GM18511 (cell line): ENCODE results near the gene AKAP1.

Source experiments
- ATAC-seq: cut with Tn5 transposase; IDR thresholded peaks from one replicate; pipeline ENCODE4 v1.9.1; 2021; ENCODE audit warnings: mild to moderate bottlenecking, moderate library complexity; ENCODE audit not compliant: unreplicated experiment

AKAP1 gene

DNA sequence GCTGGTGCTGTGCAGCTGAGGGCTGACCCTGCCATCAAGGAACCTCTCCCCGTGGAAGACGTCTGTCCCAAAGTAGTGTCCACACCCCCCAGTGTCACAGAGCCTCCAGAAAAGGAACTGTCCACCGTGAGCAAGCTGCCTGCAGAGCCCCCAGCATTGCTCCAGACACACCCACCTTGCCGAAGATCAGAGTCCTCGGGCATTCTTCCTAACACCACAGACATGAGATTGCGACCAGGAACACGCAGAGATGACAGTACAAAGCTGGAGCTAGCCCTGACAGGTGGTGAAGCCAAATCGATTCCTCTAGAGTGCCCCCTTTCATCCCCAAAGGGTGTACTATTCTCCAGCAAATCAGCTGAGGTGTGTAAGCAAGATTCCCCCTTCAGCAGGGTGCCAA is 20.5 kb downstream of the AKAP1 start:
- no peak for ATAC-seq

- ATAC-seq = no peak
These were observed 21.2 kb downstream of the AKAP1 start for GRCh38 chr17:57106107-57106835.

DNA sequence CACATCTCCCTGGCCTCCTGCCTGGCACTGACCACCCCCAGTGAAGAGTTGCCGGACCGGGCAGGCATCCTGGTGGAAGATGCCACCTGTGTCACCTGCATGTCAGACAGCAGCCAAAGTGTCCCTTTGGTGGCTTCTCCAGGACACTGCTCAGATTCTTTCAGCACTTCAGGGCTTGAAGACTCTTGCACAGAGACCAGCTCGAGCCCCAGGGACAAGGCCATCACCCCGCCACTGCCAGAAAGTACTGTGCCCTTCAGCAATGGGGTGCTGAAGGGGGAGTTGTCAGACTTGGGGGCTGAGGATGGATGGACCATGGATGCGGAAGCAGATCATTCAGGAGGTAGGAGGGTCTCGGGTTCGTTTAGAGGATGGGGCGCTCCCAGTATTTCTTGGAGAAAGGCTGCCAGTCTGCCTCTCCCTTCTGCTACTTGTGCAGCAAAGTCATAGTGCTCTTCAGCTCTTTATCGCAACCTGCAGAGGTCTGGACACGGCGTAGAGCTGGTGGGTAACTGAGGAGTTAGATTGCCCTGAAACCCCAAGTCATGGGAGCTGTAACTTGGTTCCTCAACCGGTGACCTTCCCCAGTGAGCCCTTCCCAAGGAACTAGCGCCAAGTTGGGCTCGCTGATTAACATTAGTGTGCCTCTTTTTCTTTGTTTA is 21.9 kb downstream of the AKAP1 start:
- no peak for ATAC-seq

- no peak for ATAC-seq
These were observed 22.6 kb downstream of the AKAP1 start for GRCh38 chr17:57107498-57108101.

- no peak for ATAC-seq
These were observed 23.8 kb downstream of the AKAP1 start for GRCh38 chr17:57108671-57109392.

DNA sequence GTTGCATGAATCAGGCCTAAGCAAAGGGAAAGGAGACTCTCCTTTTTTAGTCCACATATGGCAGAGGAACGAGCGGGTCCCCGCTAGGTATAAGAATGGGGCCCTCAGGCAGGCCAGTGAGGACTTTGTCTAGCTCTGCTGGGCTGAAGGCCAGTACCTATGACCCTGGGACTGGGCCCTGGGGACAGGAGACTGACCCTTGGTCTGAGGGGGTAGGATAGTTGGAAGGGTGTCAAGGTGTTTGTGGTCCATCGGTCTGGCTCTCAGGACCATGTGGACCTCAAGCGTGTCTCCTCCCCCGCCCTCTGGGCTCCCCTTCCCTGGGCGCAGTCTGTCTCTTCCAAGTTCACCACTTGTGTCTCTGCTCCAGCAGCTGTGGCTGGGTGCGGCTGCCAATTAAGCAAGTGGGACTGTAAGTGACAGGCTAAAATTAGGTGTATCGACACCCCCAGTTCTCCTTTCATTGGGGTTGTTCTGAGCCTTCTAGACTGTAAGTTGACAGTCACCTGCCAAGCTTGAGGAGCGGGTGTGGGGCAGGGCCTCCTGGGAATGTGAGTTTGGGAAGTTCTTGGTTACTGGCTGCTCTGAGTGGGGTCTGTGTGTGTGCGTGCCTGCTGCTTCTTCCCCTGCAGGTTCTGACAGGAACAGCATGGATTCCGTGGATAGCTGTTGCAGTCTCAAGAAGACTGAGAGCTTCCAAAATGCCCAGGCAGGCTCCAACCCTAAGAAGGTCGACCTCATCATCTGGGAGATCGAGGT is 24.5 kb downstream of the AKAP1 start:
- no peak for ATAC-seq

GRCh38 chr17:57110152-57110542 is 25.1 kb downstream of the AKAP1 start:
- ATAC-seq = no peak

DNA sequence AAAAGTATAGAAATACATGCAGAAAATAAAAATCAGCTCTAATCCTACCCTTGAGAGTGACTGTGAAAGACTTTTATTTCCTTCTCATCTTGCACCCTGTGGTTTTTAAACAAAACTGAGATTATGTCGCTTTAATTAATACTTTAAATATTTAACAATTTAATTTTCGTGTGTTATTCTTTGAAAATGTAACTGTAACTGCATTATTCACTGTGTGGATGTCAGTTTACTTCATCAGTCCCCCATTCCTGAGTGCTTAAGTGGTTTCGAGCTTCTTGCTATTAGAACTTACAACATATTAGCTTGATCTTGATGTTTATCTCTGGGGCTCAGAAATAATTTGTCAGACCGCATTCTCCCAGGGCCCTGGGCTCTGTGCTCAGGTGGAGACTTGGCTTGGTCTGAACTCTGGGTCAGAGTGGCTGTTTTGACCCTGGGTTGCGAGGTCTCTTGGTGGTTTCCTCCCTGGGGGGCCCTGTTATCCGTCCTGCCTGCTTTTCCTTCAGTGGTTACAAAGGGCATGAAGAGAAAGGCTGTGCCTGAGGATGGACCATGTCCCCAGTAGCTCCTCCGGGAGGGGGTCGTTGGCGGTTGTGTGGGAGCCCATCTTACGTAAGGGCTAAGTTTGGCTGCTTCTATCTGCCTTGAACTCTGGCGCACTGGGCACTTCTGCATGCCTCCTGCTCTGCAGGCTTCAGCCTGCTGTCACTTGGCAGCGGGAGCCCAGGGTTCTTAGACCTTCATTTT is 25.7 kb downstream of the AKAP1 start:
- no peak for ATAC-seq

- no peak for ATAC-seq
These were observed 26.3 kb downstream of the AKAP1 start for GRCh38 chr17:57111386-57111785.

- no peak for ATAC-seq
These were observed 28.0 kb downstream of the AKAP1 start for GRCh38 chr17:57113011-57113410.

DNA sequence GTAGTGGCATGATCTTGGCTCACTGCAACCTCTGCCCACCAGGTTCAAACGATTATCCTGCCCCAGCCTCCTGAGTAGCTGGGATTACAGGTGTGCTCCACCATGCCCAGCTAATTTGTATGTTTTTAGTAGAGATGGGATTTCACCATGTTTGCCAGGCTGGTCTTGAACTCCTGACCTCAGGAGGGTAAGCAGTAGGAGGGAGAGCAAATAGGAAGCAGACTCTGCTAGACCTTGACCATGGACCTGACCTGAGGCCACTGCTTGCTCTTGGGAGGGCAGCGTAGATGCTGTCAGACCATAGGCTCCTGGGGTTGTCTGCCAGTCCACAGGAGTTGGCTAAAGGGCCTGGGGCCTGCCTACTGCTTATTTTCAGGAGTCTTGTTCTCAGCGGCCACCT is 28.6 kb downstream of the AKAP1 start:
- no peak for ATAC-seq

GRCh38 chr17:57114085-57114673 is 29.1 kb downstream of the AKAP1 start:
- ATAC-seq = no peak

GRCh38 chr17:57115377-57115776 is 30.3 kb downstream of the AKAP1 start:
- no peak for ATAC-seq

DNA sequence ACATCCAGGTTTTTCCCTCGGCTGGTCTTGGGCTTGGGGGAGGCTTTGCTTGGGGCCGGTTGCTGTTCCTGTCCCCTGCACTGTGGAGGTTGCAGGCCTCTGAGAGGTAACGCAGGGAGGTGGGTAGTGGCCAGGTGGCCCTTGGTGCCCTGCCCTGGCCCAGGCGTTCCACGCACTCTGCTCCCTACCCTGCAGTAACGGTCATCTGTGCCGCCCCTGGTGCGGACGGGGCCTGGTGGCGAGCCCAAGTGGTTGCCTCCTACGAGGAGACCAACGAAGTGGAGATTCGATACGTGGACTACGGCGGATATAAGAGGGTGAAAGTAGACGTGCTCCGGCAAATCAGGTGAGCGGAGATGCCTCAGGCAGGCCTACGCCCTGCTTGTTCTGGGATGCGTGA is 30.9 kb downstream of the AKAP1 start:
- ATAC-seq = no peak

DNA sequence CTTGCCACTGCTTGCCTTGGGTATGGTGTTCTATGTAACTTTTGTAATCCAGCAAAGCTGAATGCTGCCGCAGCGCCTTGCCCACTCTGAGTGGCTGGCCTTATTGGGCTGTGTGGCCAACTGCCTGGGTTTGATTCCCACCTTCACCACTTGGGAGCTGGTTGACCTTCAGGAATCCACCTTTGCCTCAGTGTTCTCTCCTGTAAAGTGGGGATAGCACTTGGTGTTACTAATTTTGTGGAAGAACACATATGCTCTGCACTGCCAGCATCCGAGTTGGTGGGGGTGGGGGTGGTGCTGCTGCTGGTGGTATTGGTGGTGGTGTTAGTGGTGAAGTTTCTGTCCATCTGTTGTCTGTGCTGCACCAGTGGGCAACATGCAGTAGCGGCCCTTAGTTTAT is 32.8 kb downstream of the AKAP1 start:
- no peak for ATAC-seq

GRCh38 chr17:57120814-57121213 is 35.8 kb downstream of the AKAP1 start:
- no peak for ATAC-seq

DNA sequence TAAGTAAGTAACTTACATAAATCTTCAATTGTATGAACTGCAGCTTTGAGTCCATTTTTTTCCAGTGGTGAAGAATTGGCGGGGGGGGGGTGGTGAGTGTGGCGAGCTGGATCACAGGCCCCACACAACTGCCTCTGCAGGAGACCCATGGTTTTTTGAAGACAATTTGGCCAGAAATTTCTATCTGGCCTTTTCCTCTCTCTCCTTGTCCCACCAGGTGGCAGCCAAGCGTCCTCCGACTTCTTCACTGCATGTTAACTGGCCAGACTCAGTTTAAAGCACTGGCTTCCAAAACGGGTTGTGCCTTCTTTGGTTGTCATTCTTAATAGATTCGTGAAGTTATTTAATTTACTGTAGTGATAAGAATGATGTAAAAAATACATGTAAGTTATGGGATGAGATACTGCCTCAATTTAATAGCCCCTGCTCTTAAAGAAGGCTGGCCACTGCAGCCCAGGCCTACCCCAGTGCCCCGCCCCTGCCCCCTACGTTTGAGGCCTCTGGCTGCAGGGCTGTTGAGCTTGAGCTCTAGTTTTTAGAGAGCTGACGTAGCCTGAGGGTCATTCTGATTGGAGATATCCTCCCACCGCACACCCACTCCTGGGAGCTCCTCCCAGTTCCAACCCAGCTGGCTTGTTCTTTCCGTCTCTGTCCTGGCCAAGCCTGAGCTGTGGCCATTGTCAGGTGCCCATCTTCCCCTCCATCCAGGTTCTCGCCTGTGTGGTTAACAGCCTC is 36.4 kb downstream of the AKAP1 start:
- ATAC-seq = no peak

- ATAC-seq = no peak
These were observed 39.0 kb downstream of the AKAP1 start for GRCh38 chr17:57124053-57124452.

DNA sequence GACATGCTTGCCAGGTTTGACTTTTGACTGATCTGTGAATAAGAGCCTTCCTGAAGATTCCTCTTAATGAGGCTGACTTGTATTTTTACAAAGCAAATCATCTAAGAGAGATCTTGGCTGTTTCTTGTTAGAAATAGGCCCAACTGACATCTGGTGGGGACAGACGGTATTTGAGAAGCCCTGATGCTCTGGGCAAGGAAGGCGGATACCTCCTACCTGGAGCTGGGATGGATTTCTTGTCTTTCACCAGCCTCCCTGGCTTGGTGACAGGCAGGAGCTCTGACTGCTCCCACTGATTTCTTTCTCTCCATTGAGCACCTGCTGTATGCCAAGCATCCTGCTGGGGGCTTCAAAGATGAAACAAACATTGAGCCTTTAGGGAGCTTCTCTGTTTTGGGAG is 40.4 kb downstream of the AKAP1 start:
- no peak for ATAC-seq
